ENCODE results near the gene SOD2. TPM values are rescaled to one million over a fixed set of nuclear protein-coding genes. Genes with fewer than 3 reads are reported as not detected.
A peak's percentile ranks its signal among the peaks of the same experiment; 100 is the strongest.

Gene SOD2
- total RNA-seq, 1 donor from 2014 or later = 64.0 TPM

DNA sequence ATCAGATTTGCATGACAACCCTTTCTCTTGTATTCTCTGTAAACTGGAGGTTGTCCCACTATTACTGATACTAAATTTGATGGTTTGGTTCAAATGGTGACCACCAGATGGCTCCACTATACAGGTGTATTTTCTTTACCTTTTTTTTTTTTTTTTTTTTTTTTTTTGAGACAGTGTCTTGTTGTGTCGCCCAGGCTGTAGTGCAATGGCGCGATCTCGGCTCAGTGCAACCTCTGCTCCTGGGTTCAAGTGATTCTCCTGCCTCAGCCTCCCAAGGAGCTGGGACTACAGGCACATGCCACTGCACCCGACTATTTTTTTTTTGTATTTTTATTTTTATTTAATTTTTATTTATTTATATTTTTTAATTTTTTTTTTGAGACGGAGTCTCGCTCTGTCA is 27.7 kb upstream of the SOD2 start:
- H3K27me3 Mint-ChIP-seq (ENCODE audit: low read depth, unreplicated experiment) = no peaks in the 10 kb centered on the region
- TF ChIP-seq, protein P1, sequence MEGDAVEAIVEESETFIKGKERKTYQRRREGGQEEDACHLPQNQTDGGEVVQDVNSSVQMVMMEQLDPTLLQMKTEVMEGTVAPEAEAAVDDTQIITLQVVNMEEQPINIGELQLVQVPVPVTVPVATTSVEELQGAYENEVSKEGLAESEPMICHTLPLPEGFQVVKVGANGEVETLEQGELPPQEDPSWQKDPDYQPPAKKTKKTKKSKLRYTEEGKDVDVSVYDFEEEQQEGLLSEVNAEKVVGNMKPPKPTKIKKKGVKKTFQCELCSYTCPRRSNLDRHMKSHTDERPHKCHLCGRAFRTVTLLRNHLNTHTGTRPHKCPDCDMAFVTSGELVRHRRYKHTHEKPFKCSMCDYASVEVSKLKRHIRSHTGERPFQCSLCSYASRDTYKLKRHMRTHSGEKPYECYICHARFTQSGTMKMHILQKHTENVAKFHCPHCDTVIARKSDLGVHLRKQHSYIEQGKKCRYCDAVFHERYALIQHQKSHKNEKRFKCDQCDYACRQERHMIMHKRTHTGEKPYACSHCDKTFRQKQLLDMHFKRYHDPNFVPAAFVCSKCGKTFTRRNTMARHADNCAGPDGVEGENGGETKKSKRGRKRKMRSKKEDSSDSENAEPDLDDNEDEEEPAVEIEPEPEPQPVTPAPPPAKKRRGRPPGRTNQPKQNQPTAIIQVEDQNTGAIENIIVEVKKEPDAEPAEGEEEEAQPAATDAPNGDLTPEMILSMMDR (IDR thresholded peaks at IDR 0.05; ENCODE audit: insufficient read depth, low read depth, low read length) = peak; percentile 29
- TF ChIP-seq EZH2 (IDR thresholded peaks at IDR 0.05; ENCODE audit: insufficient read depth, low read length) = no peak
- peaks cover 2% of the 10 kb centered on the region for H3K36me3 Mint-ChIP-seq (ENCODE audit: low read depth, unreplicated experiment)
- H3K79me2 ChIP-seq (ENCODE audit: insufficient read depth, low read length) = peaks cover 40% of the 10 kb centered on the region
- H3K9me3 Mint-ChIP-seq (ENCODE audit: unreplicated experiment) = peaks cover 2% of the 10 kb centered on the region
- no peak overlapping the region for H3K4me3 ChIP-seq (ENCODE audit: insufficient read depth, low read depth, low read length)
- FAIRE-seq = no peak
- H3K27me3 ChIP-seq (ENCODE audit: insufficient read depth, low read length) = no peaks in the 10 kb centered on the region
- no peak for DNase-seq (ENCODE audit: low read depth)
- peaks cover 16% of the 10 kb centered on the region for H3K4me1 ChIP-seq (ENCODE audit: insufficient read depth, low read length)
- no peak overlapping the region for H3K4me3 Mint-ChIP-seq (ENCODE audit: unreplicated experiment)
- H3K36me3 ChIP-seq (ENCODE audit: insufficient read depth, low read length) = no peaks in the 10 kb centered on the region
- H3K27ac ChIP-seq (ENCODE audit: low read depth, low read length) = no peak overlapping the region
- H3K4me2 ChIP-seq (ENCODE audit: low read length) = no peak overlapping the region
- H3K27ac Mint-ChIP-seq (ENCODE audit: unreplicated experiment) = no peak overlapping the region
- peaks cover 17% of the 10 kb centered on the region for H4K20me1 ChIP-seq (ENCODE audit: insufficient read depth, low read length)
- no peak overlapping the region for H3K9ac ChIP-seq (ENCODE audit: low read length)
- no peaks in the 10 kb centered on the region for H3K9me3 ChIP-seq (ENCODE audit: insufficient read depth, low read depth, low read length)
- H2AFZ ChIP-seq (ENCODE audit: low read depth, low read length) = no peak overlapping the region
- H3K4me1 Mint-ChIP-seq (ENCODE audit: low read depth, unreplicated experiment) = peaks cover 2% of the 10 kb centered on the region

DNA sequence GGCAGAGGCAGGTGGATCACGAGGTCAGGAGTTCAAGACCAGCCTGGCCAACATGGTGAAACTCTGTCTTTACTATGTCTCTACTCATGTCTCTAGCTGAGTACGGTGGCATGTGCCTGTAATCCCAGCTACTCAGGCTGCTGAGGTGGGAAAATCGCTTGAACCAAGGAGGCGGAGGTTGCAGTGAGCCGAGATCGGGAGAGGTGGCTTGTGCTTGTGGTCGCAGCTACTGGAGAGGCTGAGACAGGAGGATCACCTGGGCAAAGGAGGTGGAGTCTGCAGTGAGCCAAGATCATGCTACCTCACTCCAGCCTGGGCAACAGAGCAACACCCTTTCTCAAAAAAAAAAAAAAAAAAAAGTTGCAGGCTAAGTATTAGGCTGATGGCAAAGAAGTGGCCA is 26.2 kb upstream of the SOD2 start:
- Histone ChIP-seq H3K79me2 (ENCODE audit: insufficient read depth, low read length) (peaks cover 26% of the 10 kb centered on the region), H3K9ac (ENCODE audit: low read length) (no peak overlapping the region), H3K27ac (ENCODE audit: low read depth, low read length) (no peak overlapping the region), H3K4me3 (ENCODE audit: insufficient read depth, low read depth, low read length) (no peak overlapping the region), H4K20me1 (ENCODE audit: insufficient read depth, low read length) (peaks cover 17% of the 10 kb centered on the region), H3K4me2 (ENCODE audit: low read length) (no peak overlapping the region), H3K27me3 (ENCODE audit: insufficient read depth, low read length) (no peaks in the 10 kb centered on the region), H3K36me3 (ENCODE audit: insufficient read depth, low read length) (no peaks in the 10 kb centered on the region), H2AFZ (ENCODE audit: low read depth, low read length) (no peak overlapping the region), H3K4me1 (ENCODE audit: insufficient read depth, low read length) (peaks cover 16% of the 10 kb centered on the region), H3K9me3 (ENCODE audit: insufficient read depth, low read depth, low read length) (no peaks in the 10 kb centered on the region)
- Mint-ChIP-seq H3K4me3 (ENCODE audit: unreplicated experiment) (no peak overlapping the region), H3K27me3 (ENCODE audit: low read depth, unreplicated experiment) (no peaks in the 10 kb centered on the region), H3K4me1 (ENCODE audit: low read depth, unreplicated experiment) (no peaks in the 10 kb centered on the region), H3K27ac (ENCODE audit: unreplicated experiment) (no peak overlapping the region), H3K36me3 (ENCODE audit: low read depth, unreplicated experiment) (peaks cover 2% of the 10 kb centered on the region), H3K9me3 (ENCODE audit: unreplicated experiment) (peaks cover 2% of the 10 kb centered on the region)
- DNase-seq (ENCODE audit: low read depth) = no peak
- FAIRE-seq = no peak
- TF ChIP-seq, protein P1 (IDR thresholded peaks at IDR 0.05; ENCODE audit: insufficient read depth, low read depth, low read length) = no peak
- no peak for TF ChIP-seq EZH2 (IDR thresholded peaks at IDR 0.05; ENCODE audit: insufficient read depth, low read length)

DNA sequence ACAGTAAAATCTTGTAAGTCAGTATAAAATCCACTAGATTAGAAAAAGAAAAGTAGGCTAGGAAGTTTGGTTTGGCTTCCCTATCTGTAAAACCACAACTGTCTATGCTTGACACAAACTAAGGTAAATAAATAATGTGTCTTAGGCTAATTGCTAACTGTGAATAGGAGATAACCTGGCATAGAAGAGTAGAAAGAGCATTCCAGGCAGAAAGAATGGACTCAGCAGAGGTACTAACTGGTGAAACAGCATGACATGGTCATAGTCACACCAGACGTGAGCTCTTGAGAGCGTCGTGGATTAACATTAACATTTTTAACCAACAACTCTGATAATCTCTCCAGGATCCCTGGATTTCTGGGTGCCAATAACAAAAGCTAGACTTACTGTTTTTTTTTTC is 25.6 kb upstream of the SOD2 start:
- Histone ChIP-seq H3K9me3 (ENCODE audit: insufficient read depth, low read depth, low read length) (no peaks in the 10 kb centered on the region), H2AFZ (ENCODE audit: low read depth, low read length) (no peak overlapping the region), H3K79me2 (ENCODE audit: insufficient read depth, low read length) (peaks cover 19% of the 10 kb centered on the region), H3K9ac (ENCODE audit: low read length) (no peak overlapping the region), H3K4me1 (ENCODE audit: insufficient read depth, low read length) (peaks cover 16% of the 10 kb centered on the region), H3K27me3 (ENCODE audit: insufficient read depth, low read length) (no peaks in the 10 kb centered on the region), H4K20me1 (ENCODE audit: insufficient read depth, low read length) (peaks cover 16% of the 10 kb centered on the region), H3K36me3 (ENCODE audit: insufficient read depth, low read length) (no peaks in the 10 kb centered on the region), H3K27ac (ENCODE audit: low read depth, low read length) (no peak overlapping the region), H3K4me3 (ENCODE audit: insufficient read depth, low read depth, low read length) (no peak overlapping the region), H3K4me2 (ENCODE audit: low read length) (no peak overlapping the region)
- H3K9me3 Mint-ChIP-seq (ENCODE audit: unreplicated experiment) = peaks cover 2% of the 10 kb centered on the region
- no peak for DNase-seq (ENCODE audit: low read depth)
- TF ChIP-seq, protein P1 (IDR thresholded peaks at IDR 0.05; ENCODE audit: insufficient read depth, low read depth, low read length) = no peak
- no peak for TF ChIP-seq EZH2 (IDR thresholded peaks at IDR 0.05; ENCODE audit: insufficient read depth, low read length)
- no peak for FAIRE-seq
- H3K36me3 Mint-ChIP-seq (ENCODE audit: low read depth, unreplicated experiment) = no peaks in the 10 kb centered on the region
- H3K4me3 Mint-ChIP-seq (ENCODE audit: unreplicated experiment) = no peak overlapping the region
- H3K27me3 Mint-ChIP-seq (ENCODE audit: low read depth, unreplicated experiment) = no peaks in the 10 kb centered on the region
- H3K4me1 Mint-ChIP-seq (ENCODE audit: low read depth, unreplicated experiment) = no peaks in the 10 kb centered on the region
- H3K27ac Mint-ChIP-seq (ENCODE audit: unreplicated experiment) = no peak overlapping the region

Data from astrocyte (in vitro differentiated cells and primary cell).